Epidermal melanocyte (primary cell): ENCODE data around the gene PBLD.
A peak's percentile ranks its signal among the peaks of the same experiment; 100 is the strongest.

ENCODE experiments used
- DNase-seq: peaks from one replicate; pipeline ENCODE4 v3.0.0; 2011; ENCODE audit warnings: low spot score; ENCODE audit not compliant: insufficient read length

The PBLD gene

DNA sequence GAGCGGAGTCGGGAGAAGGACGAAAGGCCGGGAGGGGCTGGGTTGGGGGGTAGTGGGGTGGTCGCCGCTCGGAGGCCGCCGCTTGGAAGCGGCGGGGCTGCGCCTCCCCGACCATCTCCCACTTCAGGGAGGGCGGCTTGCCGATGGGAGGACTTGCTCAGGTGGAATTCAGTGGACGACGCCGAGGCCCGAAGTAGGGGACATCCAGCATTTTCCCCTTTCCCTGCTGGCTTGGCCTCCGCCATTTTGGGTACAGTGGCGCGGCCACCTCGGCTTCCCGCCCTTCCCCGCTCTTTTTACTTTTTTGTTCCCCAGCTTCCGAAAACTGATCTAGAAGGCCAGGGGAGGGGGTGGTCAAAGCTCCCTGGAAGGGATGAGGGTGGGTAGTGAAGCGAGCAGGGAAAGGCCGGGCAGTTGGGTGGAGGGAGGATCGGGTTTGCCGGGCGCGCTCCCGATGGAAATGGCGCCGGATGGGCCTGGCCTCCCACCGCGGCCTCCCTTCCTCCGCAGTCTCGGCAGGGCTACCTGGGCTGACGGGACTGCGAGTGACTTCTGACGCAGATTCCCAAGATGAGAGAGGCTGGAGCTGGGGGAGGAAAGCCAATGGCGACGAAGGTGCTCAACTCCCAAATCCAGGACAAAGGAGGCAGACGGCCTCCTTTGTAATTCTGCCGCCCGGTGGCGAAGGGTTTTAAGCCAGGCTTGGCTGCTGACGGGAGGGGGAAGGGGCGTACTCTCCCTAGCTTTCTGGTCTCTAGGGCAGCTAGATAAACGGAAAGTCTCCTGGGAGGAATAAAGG lies at the start of gene PBLD:
TSS of gene PBLD (minus strand) at position 670 of the 799 bp plus-strand sequence. CDS start 26,084 bp downstream, outside the sequence.
- DNase-seq, result peak; percentile 46

DNA sequence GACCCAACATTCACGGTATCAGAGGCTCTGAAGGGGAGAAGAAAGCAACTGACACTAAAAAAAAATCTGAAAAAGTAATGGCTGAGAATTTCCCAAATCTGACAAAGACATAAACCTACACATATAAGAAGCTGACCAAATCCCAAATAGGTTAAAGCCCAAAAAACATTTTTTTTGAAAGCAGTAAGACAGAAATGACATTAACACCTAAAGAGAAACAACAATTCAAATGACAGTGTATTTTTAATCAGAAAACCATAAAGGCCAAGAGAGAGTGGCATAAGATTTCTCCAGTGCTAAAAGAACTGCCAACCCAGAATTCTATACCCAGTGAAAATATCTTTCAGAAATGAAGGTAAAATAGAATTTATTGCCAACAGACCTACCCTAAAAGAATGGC lies 38.9 kb upstream of the PBLD start:
- DNase-seq, result no peak

DNA sequence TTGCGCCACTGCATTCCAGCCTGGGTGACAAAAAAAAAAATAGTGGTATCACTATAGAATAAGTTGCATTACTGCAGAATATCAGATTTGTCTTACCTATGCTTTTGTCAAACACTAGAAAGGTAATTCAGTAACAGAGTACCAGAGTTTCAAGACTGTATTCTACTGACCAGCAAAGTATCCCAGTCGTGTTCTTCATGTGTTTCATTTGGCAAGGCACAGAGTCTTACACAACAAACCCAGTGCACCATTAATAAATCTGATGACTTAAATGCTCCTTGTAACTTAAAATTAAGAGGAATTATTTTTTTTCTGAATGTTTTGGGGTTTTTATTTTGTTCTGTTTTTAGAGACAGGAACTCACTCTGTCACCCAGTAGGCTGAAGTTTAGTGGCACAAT lies 34.4 kb upstream of the PBLD start:
- no peak for DNase-seq

DNA sequence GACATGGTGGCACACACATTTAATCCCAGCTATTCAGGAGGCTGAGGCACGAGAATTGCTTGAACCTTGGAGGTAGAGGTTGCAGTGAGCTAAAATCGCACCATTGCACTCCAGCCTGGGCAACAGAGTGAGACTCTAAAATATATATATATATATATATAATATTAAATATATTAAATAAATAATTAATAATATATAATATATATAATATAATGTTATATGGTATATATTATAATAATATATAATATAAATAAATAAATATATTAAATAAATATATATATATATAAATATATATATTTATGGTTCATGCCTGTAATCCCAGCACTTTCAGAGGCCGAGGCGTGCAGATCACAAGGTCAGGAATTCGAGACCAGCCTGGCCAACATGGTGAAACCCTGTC lies 33.9 kb upstream of the PBLD start:
- no peak for DNase-seq

DNA sequence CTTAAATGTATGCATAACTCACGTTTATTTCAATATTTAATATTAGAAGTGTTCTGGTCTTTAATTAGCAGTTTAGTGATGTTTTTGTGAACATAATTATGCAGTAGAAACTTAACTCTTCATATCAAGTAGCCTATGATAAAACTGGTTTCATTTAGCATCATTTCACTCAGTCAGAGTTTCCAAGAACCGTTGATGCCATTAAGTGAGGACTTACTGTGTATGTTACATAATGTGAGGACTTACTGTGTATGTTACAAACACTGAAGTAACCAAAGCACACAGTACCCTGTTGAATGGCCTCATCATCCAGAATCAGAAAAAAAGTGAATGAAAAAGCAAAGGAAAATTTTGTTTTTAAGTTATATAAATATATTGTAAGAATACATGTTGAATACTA lies 32.9 kb upstream of the PBLD start:
- no peak for DNase-seq

DNA sequence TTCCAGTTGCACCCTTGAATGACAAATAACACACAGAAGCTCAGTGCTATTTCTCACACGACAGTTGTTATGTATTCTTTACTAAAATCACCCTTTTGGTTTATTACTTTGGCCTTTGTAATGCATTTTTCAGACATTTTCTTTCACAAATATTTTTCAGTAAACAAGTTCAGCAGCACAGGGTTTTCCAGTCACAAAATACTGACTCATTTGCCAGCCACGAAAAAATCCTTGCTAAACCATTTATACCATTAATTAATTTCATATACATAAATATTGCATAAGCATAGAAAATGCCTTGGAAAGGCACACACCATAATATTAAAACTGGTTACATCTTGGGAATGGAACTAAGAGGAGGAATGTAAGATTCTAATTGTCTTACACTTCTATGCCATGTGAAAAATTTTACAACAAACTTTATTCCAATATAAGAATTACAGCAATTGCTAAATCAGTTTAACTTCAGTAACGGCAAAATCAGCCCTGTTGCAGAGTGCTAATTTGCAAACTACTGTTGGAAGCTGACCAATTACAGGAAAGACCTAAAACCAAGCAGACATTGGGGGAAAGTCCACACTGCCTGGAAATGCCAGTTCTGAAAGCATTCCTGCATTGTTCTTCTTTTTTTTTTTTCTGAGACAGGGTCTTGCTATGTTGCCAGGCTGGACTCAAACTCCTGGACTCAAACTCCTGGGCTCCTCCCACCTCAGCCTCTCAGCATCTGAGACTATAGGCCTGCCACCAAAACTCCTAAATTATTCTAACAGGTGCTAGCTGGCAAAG lies 31.6 kb upstream of the PBLD start:
- DNase-seq, result no peak

DNA sequence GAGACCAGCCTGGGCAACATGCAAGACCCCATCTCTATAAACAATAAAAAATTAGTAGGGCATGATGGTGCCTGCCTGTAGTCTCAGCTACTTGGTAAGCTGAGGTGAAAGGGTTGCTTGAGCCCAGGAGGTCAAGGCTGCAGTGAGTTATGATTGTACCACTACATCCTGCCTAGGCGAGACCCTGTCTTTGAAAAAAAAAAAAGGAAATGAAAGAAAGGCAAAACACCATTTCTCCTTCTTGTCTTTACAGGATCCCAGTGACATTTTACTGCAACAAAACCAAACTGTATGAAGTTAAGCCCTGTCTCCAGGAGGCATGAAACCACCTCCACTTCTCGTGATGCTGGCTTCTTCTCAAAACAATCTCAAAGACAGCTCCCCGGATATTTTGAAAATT lies 29.9 kb upstream of the PBLD start:
- DNase-seq, result no peak

DNA sequence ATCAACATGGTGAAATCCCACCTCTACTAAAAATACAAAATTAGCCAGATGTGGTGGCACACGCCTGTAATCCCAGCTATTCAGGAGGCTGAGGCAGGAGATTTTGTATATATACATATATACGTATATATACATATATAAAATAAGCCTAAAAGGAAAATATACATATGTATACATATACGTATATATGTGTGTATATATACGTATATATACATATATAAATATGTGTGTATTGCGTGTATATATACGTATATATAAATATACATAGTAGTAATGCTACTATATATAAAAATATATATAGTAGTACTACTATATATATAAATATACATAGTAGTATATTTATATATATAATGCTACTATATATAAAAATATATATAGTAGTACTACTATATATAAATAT lies 26.5 kb upstream of the PBLD start:
- no peak for DNase-seq

DNA sequence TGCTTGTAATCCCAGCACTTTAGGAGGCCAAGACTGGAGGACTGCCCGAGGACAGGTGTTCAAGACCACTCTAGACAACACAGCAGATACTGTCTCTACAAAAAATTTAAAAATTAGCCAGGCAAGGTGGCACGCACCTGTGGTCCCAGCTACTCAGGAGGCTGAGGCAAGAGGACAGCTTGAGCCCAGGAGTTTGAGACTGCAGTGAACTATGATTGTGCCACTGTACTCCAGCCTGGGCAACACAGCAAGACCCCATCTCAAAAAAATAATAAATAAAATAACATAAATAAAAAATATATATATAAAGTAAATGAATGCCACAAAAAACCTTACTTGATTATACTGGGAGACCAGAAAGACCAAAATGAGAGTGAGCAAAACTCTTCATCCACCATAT lies 20.8 kb upstream of the PBLD start:
- DNase-seq, result no peak

DNA sequence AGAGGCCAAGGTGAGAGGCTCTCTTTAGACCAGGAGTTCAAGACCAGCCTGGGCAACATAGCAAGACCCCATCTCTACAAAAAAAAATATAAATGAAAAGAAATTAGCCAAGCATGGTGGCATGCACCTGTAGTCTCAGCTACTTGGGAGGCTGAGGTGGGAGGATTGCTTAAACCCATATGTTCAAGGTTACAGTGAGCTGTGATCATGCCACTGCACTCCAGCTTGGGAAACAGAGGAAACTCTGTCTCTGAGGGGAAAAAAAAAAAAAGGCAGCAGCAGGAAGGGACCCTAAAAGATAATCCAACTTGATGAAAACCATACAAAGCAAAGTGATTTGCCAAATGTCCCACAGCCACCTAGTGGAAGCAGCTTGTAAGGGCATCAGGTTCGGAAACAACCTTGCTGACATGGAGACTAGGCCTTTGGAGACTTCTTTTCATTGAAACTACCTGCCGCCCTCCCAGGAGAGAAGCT lies 15.6 kb upstream of the PBLD start:
- DNase-seq, result no peak

DNA sequence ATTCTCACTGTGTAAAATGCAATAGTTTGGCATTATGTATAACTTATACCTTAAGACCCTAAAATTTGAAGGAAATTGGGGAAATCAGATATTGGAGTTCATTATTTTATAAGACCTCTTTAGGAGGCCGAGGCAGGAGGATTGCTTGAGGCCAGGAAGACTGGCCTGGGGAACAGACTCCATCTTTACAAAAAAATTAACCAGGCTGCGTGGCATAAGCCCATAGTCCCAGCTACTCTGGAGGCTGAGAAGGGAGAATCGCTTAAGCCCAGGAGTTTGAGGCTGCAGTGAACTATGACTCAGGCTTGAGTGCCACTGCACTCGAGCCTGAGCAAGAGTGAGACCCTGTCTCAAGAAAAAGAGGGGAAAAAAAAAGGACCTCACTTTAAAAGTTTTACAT lies 14.0 kb upstream of the PBLD start:
- DNase-seq, result no peak

DNA sequence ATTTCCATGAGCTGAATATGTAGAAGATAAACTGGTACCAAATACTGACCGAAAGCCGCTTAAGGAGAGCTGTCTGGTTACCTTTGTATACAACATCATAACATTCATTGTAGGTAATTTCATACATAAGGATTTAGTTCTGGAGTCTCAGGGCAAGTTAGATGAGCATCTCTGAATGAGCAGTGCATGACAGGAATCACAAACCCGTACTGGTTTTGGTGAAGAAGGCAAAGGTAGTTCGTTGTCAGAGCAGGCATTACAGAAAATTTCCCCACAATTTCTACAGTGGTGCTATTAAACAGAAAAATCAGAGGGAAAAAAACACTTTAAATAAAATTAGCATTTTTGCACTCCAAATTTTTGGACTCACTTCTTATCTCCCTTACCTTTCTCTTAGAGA lies 12.9 kb upstream of the PBLD start:
- DNase-seq, result no peak

DNA sequence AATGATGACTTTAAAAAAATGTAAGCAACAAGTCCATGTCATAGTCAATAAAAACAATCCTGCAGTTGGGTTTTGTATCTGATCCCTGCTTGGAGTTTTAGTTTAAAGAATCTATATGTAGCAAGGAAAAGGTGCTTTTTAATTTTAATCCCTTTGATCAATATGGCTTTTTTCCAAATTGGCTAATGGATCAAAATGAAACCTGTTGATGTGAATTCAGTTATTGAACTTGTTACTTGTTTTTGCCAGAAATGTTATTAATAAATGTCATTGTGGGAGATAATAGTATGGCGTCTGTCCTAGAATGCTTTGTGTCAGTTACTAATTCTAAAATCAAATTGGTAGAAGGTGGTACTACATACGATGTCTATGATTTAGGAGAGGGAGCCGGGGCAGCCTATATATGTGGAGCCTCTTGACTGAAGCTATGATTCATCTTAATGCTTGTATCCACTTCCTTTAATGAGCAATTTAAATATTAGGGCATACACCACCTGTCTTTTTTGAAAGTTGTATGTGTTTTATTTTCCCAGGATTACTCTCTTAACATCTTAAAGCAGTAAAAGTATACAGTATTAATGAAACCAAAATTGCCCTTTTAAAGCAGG lies 10.3 kb upstream of the PBLD start:
- no peak for DNase-seq

DNA sequence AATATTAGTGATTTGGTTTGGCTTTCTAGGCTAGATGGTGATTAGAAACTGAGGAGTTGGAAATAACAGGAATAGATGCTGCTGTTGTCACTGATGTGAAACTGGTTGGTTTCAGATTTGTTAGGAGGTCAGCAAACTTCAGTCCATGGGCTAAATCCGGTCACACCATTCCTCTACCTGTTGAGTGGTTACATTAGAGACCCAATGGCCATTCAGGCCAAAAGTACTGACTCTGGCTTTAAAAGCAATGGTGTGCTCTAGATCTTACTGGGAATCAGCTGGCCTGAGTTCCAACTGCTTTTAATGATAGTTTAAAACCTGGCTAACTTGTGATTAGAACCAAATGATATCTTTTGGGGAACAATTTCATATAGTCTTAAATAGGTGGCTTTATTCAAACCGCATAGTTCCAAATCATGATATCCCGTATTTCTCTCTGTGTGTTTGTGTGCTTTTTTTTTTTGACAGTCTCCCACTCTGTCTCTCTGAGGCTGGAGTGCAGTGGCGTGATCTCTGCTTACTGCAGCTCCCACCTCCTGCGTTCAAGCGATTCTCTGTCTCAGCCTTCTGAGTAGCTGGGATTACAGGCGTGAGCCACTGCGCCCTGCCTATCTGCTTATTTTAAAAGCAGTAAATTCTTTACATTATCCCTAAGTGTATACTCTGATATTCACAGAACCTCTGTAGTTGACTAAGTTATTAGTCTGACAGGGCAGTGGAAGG lies 7.8 kb upstream of the PBLD start:
- no peak for DNase-seq

DNA sequence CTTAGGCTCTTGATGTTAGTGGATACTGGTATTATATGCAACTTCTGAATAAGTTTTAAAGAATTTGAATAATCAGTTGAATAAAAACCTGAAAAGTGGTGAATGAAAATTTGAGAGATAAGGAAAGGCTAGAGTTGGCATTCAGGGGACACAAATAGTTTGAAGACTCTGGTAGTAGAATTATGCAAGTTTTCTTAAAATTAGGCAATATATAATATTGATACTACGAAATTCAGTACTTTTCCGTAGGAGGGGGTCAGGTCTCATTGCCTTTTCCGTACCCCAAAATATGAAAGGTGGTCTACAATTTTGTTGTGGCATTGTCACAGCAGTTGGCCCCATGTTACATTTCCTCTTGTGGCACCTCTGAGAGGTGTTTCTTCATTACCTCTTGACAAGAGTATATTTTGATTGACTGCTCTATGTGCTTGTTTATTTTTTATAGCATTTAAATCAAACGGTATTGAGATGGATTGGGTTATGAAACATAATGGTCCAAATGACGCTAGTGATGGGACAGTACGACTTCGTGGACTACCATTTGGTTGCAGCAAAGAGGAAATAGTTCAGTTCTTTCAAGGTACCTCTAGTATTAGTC lies 4.1 kb upstream of the PBLD start:
- DNase-seq, result no peak

DNA sequence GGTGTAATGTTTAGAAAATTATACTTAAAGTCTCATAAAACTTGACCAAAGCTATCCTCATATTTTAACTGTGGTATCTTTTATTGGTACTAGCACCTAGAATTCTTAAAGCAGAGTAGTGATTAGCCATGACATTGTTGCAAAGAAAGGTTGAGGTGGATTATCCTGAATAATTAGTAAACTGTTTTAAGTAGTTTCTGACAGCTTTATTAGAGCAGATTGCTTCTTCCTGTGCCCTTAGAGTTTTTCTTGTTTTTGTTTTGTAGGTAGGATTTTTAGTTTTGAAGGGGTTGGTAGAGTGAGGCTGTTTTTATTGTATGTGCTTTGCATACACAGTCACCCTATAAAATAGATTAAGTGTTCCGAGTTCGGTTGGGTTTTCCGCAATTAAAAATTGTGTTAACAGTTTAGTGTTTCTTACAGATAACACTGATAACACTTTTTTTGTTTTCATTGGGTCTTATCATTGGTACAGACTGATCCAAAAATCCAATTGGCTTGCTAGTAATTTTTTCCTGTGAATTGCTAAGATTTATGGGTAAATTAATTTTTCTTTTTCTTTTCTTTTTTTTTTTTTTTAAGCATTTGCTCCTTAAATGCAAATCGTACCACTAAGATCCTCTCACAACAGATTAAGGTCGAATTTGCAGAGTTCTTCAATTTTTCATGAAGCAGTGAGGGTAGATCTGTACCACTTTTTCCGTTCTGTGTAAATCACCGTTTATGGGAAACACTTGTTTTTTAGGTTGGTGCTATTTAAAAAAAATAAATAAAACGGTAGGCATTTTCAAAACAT lies 2.1 kb upstream of the PBLD start:
- no peak for DNase-seq

DNA sequence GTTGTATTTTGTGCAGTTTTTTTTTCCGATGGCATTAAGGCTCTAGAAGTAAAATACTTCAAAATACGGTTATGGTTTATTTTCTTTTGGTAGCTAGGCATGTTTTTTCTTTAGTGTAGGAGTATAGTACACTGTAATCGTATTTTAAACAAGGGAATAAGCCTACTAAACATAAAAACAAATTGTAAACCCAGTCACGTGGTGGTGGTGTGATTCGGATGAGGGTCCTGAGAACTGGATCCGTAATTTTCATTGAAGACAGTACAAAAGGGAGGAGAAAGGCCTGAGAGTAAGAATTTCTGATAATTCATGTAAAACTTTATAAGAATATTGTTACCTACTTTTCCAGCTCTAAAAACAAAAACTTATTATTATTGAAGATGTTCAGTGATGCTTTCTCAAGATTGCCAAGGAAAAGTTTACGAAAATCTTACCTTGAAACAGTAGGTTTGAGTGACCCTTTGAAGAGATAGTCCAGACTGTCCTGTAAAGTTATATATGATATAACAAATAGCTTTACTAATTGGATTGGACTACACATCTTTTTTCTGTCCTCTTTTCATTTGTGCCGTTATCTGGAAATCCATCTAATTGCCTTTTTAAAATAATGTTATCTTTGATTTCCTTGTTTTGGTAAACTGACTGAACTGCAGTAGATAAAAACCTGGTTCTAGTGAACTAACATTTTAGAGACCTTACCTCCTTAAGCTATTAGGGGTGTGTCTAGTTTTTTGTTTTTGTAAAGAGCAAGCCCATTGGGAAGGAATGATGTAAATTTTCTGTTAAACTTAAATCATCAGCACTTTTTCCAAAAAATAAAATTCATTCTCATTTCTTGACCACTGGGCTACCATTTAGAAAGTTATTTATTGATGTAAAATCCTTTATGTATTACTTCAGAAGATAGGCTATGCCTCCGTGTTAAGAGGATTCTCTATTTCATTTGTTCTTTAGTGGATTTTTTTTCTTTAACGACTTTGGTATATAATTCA lies 1.0 kb upstream of the PBLD start:
- DNase-seq, result no peak

DNA sequence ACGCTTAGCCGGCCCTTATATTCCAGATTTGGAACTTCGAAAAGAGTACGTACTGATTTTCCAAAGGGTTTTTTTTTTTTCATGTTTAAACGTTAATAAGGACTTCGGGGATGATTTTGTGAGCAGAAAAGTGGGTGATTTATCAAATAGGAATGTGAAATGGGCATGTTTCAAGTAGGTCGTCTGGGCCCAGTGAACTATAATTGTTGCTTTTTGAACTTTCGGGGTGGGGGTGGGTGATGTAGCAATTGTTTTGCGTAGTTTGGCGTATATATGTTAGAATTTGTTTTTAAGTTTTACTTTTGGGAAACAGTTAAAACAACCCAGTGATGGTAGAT lies 299 bp upstream of the PBLD start:
- no peak for DNase-seq
